ENCODE results near the gene CASS4.

GRCh38 chr20:56371977-56372376, 40.1 kb upstream of the CASS4 start:
- TF ChIP-seq CTCF (conservative IDR thresholded peaks at IDR 0.05 in 1 of 2, IDR thresholded peaks at IDR 0.05 in 1 of 2; ENCODE audit: low read depth in 1 of 2, low read length in 2 of 2) (no peak), EZH2 (IDR thresholded peaks at IDR 0.05; ENCODE audit: low read length, missing control alignments) (no peak)

Data from fibroblast of lung (primary cell).